ENCODE measurements around the gene STRN4.

DNA sequence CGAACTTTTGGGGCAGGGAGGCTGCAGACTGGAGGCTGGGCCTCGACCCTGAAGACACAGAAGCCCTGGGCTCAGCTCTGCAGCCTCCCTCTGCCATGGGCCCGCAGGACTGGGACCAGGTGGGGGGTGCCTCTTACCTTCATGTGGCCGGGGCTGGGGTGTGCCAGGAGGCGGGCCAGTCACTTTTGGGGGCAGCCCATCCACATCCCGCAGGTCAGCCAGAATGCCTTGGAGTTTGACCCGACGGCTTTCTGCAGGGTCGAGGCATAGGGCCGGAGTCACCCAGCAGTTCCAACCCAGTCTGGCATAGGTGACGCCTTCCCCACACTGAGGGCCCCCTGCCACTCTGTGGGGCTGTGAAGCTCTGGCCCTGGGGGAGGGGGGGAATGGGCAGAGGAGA is 18.5 kb downstream of the STRN4 start:
- TF ChIP-seq, protein P1, sequence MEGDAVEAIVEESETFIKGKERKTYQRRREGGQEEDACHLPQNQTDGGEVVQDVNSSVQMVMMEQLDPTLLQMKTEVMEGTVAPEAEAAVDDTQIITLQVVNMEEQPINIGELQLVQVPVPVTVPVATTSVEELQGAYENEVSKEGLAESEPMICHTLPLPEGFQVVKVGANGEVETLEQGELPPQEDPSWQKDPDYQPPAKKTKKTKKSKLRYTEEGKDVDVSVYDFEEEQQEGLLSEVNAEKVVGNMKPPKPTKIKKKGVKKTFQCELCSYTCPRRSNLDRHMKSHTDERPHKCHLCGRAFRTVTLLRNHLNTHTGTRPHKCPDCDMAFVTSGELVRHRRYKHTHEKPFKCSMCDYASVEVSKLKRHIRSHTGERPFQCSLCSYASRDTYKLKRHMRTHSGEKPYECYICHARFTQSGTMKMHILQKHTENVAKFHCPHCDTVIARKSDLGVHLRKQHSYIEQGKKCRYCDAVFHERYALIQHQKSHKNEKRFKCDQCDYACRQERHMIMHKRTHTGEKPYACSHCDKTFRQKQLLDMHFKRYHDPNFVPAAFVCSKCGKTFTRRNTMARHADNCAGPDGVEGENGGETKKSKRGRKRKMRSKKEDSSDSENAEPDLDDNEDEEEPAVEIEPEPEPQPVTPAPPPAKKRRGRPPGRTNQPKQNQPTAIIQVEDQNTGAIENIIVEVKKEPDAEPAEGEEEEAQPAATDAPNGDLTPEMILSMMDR (conservative IDR thresholded peaks at IDR 0.05; ENCODE audit: low read length), result no peak
- TF ChIP-seq EZH2phosphoT487 (IDR thresholded peaks at IDR 0.05; ENCODE audit: borderline replicate concordance, low read depth, low read length), result no peak

Measured in OCI-LY7 (cell line).